ENCODE data around the gene MADD.
A peak's percentile ranks its signal among the peaks of the same experiment; 100 is the strongest.

MADD gene

DNA sequence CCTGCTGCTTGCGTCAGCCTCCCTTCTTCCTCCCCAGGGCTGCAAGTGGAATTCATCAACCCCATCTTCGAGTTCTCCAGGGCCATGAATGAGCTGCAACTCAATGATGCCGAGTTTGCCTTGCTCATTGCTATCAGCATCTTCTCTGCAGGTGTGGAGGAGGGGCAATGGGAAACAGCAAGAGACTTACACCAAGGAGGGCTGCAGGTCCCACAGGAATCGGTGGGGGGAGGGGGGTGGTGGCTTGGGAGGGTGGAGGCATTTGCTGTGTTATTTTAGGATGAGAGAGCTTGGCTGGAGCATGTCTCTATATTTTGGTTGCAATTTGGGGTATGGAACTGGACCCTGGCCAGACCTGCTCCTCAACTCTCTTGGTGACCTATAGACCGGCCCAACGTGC, 2.1 kb upstream of the MADD start:
- no peaks in the 10 kb centered on the region for H3K36me3 ChIP-seq (replicated peaks; ENCODE audit: low read depth, low read length)
- H3K27ac ChIP-seq (ENCODE audit: low read length), result no peak overlapping the region
- no peak overlapping the region for H3K9ac ChIP-seq (ENCODE audit: low read length)
- peaks cover 25% of the 10 kb centered on the region for H3K79me2 ChIP-seq (ENCODE audit: low read length)
- no peak overlapping the region for H3K4me2 ChIP-seq (ENCODE audit: low read length)
- H2AFZ ChIP-seq (ENCODE audit: low read depth, low read length), result no peak overlapping the region
- H3K4me1 ChIP-seq (ENCODE audit: low read length), result peaks cover 24% of the 10 kb centered on the region
- H3K9me3 ChIP-seq (ENCODE audit: insufficient read depth, low read length), result no peaks in the 10 kb centered on the region
- H3K4me3 ChIP-seq (ENCODE audit: low read length), result no peak overlapping the region
- H3K27me3 ChIP-seq (ENCODE audit: low read depth, low read length), result no peaks in the 10 kb centered on the region
- TF ChIP-seq, protein P1, sequence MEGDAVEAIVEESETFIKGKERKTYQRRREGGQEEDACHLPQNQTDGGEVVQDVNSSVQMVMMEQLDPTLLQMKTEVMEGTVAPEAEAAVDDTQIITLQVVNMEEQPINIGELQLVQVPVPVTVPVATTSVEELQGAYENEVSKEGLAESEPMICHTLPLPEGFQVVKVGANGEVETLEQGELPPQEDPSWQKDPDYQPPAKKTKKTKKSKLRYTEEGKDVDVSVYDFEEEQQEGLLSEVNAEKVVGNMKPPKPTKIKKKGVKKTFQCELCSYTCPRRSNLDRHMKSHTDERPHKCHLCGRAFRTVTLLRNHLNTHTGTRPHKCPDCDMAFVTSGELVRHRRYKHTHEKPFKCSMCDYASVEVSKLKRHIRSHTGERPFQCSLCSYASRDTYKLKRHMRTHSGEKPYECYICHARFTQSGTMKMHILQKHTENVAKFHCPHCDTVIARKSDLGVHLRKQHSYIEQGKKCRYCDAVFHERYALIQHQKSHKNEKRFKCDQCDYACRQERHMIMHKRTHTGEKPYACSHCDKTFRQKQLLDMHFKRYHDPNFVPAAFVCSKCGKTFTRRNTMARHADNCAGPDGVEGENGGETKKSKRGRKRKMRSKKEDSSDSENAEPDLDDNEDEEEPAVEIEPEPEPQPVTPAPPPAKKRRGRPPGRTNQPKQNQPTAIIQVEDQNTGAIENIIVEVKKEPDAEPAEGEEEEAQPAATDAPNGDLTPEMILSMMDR (IDR thresholded peaks at IDR 0.05; ENCODE audit: low read depth, low read length), result no peak
- TF ChIP-seq EZH2phosphoT487 (IDR thresholded peaks at IDR 0.05; ENCODE audit: low read depth), result no peak
- peaks cover 22% of the 10 kb centered on the region for H4K20me1 ChIP-seq (ENCODE audit: insufficient read depth, low read length)

DNA sequence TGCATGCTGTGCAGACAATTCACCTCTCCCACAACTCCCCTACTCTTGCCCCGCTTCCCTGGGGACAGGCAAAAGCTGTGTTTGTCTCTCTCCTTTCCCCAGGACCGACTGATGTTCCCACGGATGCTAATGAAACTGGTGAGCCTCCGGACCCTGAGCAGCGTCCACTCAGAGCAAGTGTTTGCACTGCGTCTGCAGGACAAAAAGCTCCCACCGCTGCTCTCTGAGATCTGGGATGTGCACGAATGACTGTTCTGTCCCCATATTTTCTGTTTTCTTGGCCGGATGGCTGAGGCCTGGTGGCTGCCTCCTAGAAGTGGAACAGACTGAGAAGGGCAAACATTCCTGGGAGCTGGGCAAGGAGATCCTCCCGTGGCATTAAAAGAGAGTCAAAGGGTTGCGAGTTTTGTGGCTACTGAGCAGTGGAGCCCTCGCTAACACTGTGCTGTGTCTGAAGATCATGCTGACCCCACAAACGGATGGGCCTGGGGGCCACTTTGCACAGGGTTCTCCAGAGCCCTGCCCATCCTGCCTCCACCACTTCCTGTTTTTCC, 1.4 kb upstream of the MADD start:
- peak overlapping the region; percentile 83 for H3K27ac ChIP-seq (ENCODE audit: low read length)
- H3K9ac ChIP-seq (ENCODE audit: low read length), result peak overlapping the region; percentile 84
- no peaks in the 10 kb centered on the region for H3K36me3 ChIP-seq (replicated peaks; ENCODE audit: low read depth, low read length)
- peaks cover 24% of the 10 kb centered on the region for H4K20me1 ChIP-seq (ENCODE audit: insufficient read depth, low read length)
- H3K27me3 ChIP-seq (ENCODE audit: low read depth, low read length), result no peaks in the 10 kb centered on the region
- H3K4me3 ChIP-seq (ENCODE audit: low read length), result peak overlapping the region; percentile 91
- H3K4me2 ChIP-seq (ENCODE audit: low read length), result peak overlapping the region; percentile 92
- peaks cover 24% of the 10 kb centered on the region for H3K4me1 ChIP-seq (ENCODE audit: low read length)
- H2AFZ ChIP-seq (ENCODE audit: low read depth, low read length), result peak overlapping the region; percentile 98; the same call in 1 of the 2 replicates
- H3K79me2 ChIP-seq (ENCODE audit: low read length), result peaks cover 30% of the 10 kb centered on the region
- no peaks in the 10 kb centered on the region for H3K9me3 ChIP-seq (ENCODE audit: insufficient read depth, low read length)
- no peak for TF ChIP-seq EZH2phosphoT487 (IDR thresholded peaks at IDR 0.05; ENCODE audit: low read depth)
- TF ChIP-seq, protein P1 (IDR thresholded peaks at IDR 0.05; ENCODE audit: low read depth, low read length), result no peak

GRCh38 chr11:47269002-47269828, 718 bp upstream of the MADD start:
- Histone ChIP-seq H3K4me3 (ENCODE audit: low read length) (peak overlapping the region; percentile 91), H3K9ac (ENCODE audit: low read length) (peak overlapping the region; percentile 84), H3K9me3 (ENCODE audit: insufficient read depth, low read length) (no peaks in the 10 kb centered on the region), H3K4me1 (ENCODE audit: low read length) (peaks cover 24% of the 10 kb centered on the region), H2AFZ (ENCODE audit: low read depth, low read length) (peak overlapping the region; percentile 98), H3K27me3 (ENCODE audit: low read depth, low read length) (no peaks in the 10 kb centered on the region), H4K20me1 (ENCODE audit: insufficient read depth, low read length) (peaks cover 24% of the 10 kb centered on the region), H3K79me2 (ENCODE audit: low read length) (peaks cover 36% of the 10 kb centered on the region), H3K4me2 (ENCODE audit: low read length) (peak overlapping the region; percentile 92), H3K36me3 (replicated peaks; ENCODE audit: low read depth, low read length) (peaks cover 2% of the 10 kb centered on the region), H3K27ac (ENCODE audit: low read length) (peak overlapping the region; percentile 83)
- TF ChIP-seq, protein P1 (IDR thresholded peaks at IDR 0.05; ENCODE audit: low read depth, low read length), result 0 out of 2 replicates have a peak, but pooled peaks have one; percentile 5
- TF ChIP-seq EZH2phosphoT487 (IDR thresholded peaks at IDR 0.05; ENCODE audit: low read depth), result no peak

Data from OCI-LY3 (cell line).